HG03521 (cell line): Measurements from ENCODE around the gene PRTG.
"Not testable (repeated sequence)": the region's sequence is repeated elsewhere in the genome, so short reads cannot be mapped to it uniquely, and the experiment has no call there.

ENCODE experiments used
- ATAC-seq: cut with Tn5 transposase; IDR thresholded peaks from one replicate; pipeline ENCODE4 v1.9.1; 2021; ENCODE audit warnings: mild to moderate bottlenecking, moderate library complexity; ENCODE audit not compliant: unreplicated experiment

Gene PRTG

DNA sequence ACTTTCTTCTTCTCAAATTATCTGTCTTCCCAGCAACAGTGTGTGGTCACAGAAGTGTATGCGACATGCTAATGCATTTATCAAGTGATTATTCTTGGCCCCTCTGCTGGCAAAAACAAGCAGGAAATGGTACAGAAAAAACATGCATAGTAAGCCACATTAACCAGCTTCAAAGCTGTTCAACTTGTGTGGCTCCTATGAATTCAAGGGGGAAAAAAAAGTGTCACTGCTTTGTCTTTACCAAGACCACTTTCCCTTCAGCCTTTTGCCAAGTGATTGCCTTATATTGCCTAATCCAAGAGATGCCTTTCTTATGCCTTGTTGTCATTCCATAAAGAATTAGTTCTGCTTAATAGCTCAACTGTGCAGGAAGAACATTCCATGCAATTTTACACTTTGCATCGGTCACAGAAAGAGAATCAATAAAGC, 39.1 kb downstream of the PRTG start:
- ATAC-seq, result no peak

DNA sequence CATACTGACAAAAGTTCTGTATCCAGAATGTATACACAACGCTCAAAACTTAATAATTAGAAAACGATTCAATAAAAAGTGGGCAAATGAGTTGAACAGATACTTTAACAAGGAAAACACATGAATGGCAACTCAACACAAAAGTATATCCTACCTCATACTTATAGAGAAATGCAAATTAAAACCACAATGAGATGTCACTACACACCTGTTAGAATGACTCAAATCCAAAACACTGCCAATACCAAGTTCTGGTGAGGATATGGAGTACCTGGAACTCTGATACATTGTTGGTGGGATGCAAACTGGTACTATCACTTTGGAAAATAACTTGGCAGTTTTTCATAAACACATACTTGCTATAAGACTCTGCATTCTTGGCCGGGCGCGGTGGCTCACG, 42.1 kb downstream of the PRTG start:
- no peak for ATAC-seq

DNA sequence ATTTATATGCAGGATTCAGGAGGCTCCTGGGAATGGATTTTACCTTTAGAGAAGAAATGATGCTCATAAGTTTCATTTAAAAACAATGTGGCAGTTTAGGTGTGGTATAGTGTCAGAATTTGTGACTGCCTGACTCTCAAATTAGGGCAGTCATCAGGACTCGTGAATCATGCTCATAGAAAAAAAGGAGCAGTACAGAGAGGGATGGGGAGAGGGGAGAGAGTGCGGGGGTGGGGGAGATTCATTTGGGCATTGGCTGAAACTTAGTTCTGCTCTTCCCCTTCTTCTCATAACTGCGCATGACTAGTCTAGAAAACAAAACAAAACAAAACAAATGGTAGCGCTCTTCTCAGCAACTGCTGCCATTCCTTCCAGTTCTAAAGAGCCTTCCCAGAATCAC, 44.3 kb downstream of the PRTG start:
- no peak for ATAC-seq

DNA sequence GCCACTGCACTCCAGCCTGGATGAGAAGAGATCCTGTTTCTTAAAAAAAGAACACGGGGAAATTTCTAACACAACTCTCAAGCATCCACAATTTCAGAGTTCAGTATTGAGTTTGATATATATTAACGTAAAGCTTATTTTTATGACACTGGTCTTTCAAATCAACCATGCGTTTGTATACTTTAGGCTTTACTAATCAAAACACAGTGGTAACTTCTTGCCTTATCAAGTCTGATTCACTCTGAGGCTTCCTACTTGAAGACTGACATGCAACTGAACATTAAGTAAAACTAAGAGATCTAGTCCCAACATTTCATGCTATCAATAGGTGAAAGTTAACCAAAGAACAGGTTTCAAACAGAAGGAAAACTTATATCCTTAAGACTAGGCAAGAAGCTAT, 46.7 kb downstream of the PRTG start:
- ATAC-seq, result no peak

DNA sequence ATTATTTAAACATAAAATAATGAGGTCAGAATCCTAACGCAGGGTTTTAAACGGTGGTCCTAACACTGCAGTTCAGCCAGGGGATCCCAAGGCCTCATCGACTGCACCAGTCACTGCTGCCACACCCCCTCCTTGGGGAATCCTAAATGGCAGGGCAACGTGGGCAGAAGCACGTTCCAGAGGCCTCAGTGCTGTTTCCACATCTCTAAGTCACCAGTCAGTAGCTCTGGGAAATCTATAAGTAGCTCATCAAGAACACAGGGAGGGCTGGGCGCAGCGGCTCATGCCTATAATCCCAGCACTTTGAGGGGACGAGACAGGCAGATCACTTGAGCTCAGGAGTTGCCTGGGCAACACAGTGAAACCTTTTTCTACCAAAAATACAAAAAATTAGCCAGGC, 47.5 kb downstream of the PRTG start:
- ATAC-seq, result no peak

DNA sequence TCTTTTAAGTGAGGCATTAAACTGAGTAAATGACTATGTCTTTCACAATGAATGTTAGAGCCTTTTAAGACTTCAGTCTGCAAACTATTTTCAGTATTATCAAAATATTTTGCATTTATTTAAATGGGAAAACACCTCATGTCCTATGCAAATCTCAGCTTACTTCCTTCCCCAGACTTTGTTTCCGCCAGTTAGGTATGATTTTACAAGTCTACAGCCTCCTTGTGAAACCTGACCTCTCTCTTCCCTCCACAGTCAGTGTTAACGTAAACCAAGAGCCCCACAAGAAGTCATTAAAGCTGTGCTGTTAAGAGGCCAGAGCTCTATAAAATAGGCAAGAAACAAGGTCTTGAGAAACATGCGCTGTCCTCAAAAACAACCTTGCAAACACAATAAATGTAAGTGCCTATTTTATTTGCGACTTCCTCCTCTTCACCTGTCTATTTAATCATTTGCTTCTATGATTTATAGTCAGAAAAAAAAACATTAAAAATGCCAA, 48.3 kb downstream of the PRTG start:
- ATAC-seq, result peak; percentile 86

DNA sequence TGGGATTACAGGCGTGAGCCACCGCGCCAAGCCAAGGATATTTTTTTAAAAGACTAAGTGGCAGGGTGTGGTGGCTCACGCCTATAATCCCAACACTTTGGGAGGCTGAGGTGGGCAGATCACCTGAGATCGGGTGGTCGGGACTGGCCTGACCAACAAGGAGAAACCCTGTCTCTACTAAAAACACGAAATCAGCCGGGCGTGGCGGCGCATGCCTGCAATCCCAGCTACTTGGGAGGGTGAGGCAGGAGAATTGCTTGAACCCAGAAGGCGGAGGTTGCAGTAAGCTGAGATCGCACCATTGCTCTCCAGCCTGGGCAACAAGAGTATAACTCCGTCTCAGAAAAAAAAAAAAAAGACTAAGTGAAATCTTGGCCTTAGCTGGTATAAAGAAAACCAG, 49.8 kb downstream of the PRTG start:
- not testable (repeated sequence) for ATAC-seq

DNA sequence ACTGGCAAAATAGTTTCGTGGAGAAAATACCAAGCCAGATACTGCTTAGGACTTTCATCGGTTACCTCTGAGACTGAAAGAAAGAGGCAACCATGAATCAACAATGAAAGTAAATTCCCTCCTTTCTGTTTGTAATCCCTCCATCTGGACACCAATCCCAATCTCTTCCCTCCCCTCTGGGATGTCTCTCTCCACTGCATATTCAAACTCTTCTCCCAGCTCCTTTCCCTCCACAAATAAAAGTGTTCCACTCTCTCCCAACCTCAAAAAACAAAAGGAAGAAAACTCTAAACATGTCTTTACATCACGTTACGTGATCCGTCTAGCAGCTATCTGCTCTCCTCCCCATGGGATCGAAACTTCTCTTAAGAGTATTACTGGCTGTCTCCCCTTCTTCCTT, 55.2 kb downstream of the PRTG start:
- no peak for ATAC-seq

DNA sequence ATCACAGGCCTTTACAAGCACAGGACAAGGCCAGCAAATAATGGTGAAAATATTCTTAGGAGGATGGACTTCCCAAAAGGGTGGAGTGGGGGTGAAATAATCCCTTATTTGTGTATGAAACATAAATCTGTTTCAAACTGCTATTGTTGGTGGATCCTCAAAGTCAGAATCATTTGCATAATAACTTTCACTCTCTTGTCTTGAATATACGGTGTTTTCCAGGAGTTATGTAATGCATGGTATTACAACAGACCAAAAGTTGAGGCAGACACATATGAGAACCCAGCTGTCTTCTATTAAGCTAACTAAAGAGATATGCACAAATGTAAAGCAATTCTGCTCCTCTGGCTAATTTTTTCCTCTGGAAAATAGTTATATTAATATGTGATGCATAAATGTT, 57.7 kb downstream of the PRTG start:
- peak; percentile 70 for ATAC-seq

DNA sequence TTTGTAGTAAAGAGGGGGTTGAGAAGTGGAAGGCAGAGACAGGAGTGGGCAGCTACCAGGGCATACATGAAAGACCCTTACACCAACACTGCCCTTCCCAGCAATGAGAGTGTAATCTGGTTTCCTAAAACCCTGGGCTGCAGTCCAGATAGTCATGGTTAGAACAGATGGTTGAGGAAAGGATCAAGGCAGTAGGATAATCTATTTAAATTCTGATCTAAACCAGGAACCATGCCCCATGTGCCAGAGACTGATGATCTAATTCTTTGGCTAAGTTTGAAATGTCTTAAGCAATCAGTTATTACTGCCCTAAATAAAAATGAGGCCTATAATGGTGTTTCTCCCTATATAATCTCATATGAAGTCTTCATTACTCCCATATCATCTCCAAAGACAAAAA, 59.6 kb downstream of the PRTG start:
- no peak for ATAC-seq

DNA sequence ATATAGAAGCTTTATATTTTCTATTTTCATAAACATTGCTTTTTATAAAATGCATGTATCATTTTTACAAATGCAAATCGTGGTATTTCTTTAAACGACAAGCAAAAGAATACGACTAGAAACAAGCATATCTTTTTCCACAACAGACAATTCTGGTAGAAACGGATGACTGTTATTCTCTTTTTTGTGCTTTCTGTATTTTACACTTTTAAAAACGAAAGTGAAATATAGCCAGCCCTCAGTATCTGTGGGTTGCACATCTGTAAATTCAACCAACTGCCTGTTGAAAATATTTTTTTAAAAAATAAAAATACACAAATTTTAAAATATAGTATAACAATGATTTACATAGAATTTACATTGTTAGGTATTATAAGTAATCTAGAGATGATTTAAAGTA, 61.3 kb downstream of the PRTG start:
- no peak for ATAC-seq

DNA sequence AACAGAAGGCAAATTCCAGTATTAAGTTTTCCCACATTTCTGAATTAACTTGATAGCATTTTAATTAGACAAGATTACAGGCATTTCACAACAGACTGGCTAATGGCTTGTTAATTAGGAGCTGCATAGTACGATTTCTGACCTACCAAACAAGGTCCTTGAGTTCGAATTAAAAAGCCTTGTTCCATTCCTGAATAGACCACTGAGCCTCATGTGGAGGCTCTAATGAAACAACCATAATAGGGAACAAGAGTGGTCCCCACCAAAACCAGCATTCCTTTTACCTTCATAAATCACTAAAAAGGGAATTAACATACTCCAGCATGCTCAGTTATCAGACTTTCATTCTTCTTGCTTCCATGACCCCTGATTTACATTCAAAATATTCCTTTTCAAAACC, 66.4 kb downstream of the PRTG start:
- no peak for ATAC-seq

DNA sequence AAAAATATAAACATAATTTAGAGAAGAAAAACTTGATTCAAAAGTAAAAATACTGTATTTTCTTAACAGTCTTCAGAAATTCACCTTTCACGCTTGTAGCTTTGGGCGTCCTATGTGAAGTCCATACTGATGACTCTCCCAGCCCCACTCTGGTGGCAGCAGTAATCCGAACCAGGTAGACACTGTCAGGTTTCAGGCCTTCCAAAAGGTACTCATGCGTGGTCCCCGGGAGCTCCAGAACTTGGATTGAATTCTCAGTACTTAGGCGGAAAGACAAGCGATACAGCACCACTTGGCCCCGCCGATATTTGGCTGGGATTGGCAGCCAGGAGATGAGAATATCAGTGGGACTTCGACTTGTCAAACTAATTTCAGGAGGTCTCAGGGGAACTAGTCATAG, 69.7 kb downstream of the PRTG start:
- no peak for ATAC-seq

DNA sequence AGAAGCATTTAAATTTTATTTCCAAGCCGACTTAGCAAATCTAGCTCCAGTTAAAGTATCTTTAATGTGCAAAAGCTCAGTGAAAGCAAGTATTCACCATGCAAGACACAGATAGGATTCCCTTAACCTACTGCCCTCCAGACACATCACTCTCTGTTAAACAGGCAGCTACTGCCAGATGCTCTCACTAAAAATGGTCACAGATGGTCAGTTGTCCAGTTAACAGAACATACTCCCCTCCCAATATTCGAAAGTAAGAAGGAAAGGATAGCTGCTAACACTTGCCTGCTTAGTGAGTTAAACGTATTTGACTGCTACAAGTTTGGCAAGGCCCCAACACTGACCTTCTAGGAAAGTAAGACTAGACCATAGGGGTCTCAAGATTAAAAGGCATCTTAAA, 73.7 kb downstream of the PRTG start:
- ATAC-seq, result no peak

DNA sequence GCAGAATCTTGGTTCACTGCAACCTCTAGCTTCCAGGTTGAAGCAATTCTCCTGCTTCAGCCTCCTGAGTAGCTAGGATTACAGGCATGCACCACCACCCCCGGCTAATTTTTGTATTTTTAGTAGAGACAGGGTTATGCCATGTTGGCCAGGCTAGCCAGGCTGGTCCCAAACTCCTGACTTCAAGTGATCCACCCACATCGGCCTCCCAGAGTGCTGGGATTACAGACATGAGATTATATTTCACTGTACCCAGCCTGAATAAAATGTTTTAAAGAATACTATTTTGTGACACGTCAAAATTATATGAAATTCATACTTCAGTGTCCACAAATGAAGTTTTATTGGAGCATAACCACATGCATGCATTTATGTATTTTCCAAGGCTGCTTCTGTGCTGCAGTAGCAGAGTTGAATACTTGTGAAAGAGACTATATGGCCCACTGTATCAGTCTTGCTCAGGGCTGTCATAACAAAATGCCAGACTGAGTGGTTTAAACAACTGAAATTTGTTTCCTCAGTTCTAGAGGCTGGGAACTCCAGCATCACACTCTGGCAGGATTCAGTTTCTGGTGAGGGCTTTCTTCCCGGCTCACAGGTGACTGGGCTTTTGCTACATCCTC, 77.2 kb downstream of the PRTG start:
- ATAC-seq, result no peak

DNA sequence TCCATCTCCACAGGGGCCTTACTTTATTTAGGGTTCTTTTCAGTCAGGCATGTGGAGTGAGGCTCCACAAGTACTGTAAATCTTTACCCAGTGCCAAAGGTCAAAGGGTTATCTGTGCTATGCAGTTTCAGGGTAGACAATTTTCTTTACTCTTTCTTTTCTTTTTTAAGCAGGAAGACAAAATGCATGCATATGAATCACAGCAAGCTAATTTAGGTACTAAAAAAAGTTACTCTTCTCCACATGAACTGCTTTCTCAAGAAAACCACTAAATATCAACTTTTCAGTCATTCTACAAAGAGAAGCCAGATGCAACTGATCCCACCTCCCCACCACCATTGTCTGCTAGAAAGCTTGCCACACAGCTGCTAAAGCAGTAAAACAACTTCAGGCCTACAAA, 81.5 kb downstream of the PRTG start:
- no peak for ATAC-seq

DNA sequence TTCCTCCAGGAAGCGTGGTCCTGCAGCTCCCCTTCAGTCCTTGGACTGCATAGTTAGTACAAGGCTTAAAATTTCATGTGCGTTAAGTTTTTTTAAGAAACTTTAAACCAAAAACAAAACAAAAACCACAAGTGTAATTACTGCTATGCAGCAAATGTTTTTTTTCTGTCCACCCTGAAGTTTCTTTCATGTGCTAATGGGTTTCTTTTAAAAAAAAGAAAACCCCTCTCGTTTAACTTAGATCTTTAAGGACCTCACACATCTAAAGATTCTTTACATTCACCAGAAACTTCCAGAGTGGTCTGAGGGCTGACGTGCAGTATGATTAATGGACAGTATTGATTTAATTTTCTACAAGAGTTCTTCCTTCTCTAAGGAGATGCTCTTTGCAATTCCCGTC, 82.8 kb downstream of the PRTG start:
- ATAC-seq, result no peak

DNA sequence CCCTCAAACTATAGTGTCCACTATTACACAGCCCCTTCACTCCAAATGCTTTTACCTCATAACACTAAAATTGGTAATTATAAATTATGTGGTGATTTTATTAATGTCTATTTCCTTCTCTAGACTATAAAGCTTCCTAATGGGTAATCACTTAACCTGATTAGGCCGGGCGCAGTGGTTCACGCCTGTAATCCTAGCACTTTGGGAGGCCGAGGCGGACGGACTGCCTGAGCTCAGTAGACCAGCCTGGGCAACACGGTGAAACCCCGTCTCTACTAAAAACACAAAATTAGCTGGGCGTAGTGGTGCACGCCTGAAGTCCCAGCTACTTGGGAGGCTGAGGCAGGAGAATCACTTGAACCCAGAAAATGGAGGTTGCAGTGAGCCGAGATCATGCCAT, 83.5 kb downstream of the PRTG start:
- ATAC-seq, result no peak

DNA sequence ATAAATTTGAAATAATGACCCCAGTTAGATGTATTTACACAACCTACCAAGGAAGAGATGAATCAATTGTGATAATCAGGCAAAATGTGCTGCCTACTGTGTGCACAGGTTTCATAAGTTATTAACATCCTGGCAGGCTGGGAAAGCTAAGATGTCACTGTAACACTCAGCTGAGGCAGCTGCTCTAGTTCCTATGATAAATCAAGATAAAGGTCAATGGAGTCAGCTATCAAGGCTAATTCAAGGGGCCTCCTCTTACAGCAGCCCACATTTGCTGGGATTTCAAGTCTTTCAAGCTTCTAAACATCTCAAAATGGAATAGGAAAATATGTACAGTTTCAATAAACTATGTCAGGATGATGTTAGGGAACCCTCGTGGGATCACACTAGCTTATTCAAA, 84.1 kb downstream of the PRTG start:
- ATAC-seq, result no peak

DNA sequence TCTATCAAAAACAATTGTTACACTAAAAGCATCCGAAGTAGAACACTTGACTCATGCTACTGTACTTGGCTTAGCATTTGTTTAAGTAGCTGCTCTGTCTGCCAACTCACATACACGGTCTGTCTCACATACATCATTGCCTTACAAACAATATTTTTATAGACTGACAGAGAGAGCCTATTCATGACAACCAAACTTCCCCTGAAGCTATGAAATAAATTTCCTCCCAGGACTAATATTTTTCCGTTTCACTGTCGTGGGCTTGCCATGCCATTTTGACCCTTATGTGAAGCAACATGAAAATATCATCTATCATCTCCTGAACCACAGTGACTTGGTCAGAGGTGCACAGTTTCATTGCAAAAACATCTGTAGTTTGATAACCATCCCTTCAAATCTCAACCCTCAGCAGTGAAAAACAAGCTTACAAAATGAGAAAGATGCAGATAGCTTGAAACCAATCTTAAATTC, 88.4 kb downstream of the PRTG start:
- ATAC-seq, result no peak

DNA sequence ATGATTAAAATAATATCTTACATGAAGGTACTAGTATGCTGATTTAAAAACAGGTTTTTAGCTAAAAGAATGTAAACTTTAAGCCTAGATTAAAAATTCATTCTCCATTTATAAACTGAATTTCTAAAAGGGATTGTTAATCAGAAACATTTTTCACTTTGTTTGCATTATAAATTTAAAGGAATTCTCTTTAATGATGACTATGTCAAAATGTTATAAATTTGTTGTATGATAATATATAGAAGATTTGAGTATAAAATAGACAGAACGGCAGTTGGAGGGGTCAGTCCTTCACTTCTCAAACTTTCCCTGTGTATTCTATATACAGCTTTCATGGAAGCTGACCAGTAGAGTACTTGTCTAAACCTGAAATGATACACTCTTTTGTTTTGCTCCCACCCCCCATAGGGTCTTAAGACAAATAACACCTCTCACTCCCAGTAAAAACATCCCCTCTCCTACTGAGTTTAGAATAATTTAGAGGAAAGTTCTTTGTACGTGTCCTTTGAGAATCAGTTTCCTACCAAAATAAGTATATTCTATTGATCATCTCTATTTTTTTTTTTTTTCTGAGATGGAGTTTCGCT, 90.0 kb downstream of the PRTG start:
- no peak for ATAC-seq

DNA sequence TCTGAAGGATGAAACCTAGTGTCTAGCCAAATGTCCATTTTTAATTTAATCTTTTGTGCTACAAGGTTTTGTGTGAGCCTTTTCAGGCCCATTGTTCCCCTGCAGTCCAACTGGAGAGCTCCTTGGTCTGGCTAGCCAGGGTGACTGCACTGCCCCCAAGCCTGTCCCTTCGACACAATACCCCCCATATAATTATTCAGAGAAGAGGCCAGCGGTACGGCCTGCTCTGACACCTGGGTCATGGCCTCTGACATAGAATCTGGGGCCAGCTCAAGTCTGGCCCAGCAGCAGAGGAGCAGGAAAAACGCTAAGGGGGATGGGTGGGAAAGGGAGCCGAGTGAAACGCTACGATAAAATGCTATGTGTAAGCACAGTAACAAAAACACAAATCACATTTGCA, 90.6 kb downstream of the PRTG start:
- no peak for ATAC-seq

DNA sequence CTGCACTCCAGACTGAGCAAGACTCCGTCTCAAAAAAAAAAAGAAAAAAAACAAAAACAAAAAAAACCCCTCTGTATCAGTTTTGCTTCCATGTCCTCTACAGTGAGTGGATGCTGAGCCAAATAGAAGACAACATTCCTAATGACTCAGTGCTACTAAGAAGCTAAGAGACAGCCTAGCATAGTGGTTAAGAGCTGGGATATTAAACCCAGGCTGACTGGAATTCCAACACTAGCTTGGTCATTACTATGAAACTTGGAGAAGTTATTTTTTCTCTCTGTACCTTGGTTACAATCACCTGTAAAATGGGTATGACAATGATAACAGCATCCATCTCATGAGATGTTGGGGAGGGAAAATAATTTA, 93.9 kb downstream of the PRTG start:
- ATAC-seq, result no peak
